Muscle of leg (tissue), 11 donors: Measurements from ENCODE around the gene TNIK. TPM values are rescaled to one million over a fixed set of nuclear protein-coding genes. Genes with fewer than 3 reads are reported as not detected.
"Not testable (repeated sequence)": the region's sequence is repeated elsewhere in the genome, so short reads cannot be mapped to it uniquely, and the experiment has no call there.

ENCODE experiments used
- DNase-seq: peaks from one replicate; pipeline ENCODE4 v3.0.0; 2013
- H3K27ac ChIP-seq: one replicate; pipeline ENCODE4 v1.5.1; 2013; ENCODE audit warnings: mild to moderate bottlenecking, low read length, control low read depth
- H3K27me3 ChIP-seq: one replicate; pipeline ENCODE4 v1.6.1; 2013; ENCODE audit warnings: low read length; ENCODE audit not compliant: control insufficient read depth, insufficient read depth
- H3K36me3 ChIP-seq: one replicate; pipeline ENCODE4 v1.6.1; 2013; ENCODE audit warnings: low read length; ENCODE audit not compliant: control insufficient read depth, insufficient read depth
- H3K4me1 ChIP-seq: one replicate; pipeline ENCODE4 v1.6.1; 2013; ENCODE audit warnings: low read length; ENCODE audit not compliant: control insufficient read depth, insufficient read depth
- H3K4me3 ChIP-seq: one replicate; pipeline ENCODE4 v1.5.1; 2013; ENCODE audit warnings: low read length, control low read depth
- H3K9me3 ChIP-seq: replicated peaks from 2 replicates; pipeline ENCODE4 v1.6.1; 2013; ENCODE audit warnings: low read depth, low read length; ENCODE audit not compliant: control insufficient read depth
- WGBS: methylation state at CpG from one replicate; pipeline ENCODE4 v1.1.5; 2013; ENCODE audit warnings: missing lambda C conversion rate; ENCODE audit not compliant: insufficient coverage; 5-methylcytosine and 5-hydroxymethylcytosine counted together
- polyA plus RNA-seq, 8 donors: library from polyadenylated mRNA; unstranded; fragments of 120-200 nt; gene quantifications; one replicate each; pipeline versions ENCODE4 v1.2.1 to v1.2.3, GENCODE V29; 2013; ENCODE audit warnings: inconsistent platforms in 1 of 8, low replicate concordance in 1 of 8; ENCODE audit not compliant: insufficient read length in 8 of 8, insufficient read depth in 1 of 8
- total RNA-seq: library from RNA; stranded (reverse); fragments of 120-200 nt; gene quantifications from one replicate; pipeline ENCODE4 v1.2.4, GENCODE V29; 2013

Gene TNIK
- total and polyA plus RNA-seq, 9 donors, result 26.1 to 46.0 (median 33.6) TPM

- H3K9me3 ChIP-seq, result peaks cover 4% of the 10 kb centered on the region
- H3K36me3 ChIP-seq, result no peaks in the 10 kb centered on the region
- peak overlapping the region; percentile 81 for H3K27ac ChIP-seq
- no peak overlapping the region for H3K4me3 ChIP-seq
- H3K27me3 ChIP-seq, result no peaks in the 10 kb centered on the region
- WGBS, result no CpG with 5 or more reads among the region's 4 CpGs
- peaks cover 11% of the 10 kb centered on the region for H3K4me1 ChIP-seq
- DNase-seq, result no peak
These were observed 153.1 kb downstream of the TNIK start for GRCh38 chr3:171307046-171307585.

GRCh38 chr3:171306631-171307030 is 153.6 kb downstream of the TNIK start:
- WGBS, result 7% methylated on average over 3 of the region's 6 CpGs
- peaks cover 4% of the 10 kb centered on the region for H3K9me3 ChIP-seq
- H3K36me3 ChIP-seq, result no peaks in the 10 kb centered on the region
- peak overlapping the region; percentile 3 for H3K4me3 ChIP-seq
- peaks cover 12% of the 10 kb centered on the region for H3K4me1 ChIP-seq
- H3K27me3 ChIP-seq, result no peaks in the 10 kb centered on the region
- DNase-seq, result peak; percentile 93
- H3K27ac ChIP-seq, result peak overlapping the region; percentile 81

GRCh38 chr3:171305823-171306222 is 154.4 kb downstream of the TNIK start:
- H3K4me3 ChIP-seq, H3K9me3 ChIP-seq, DNase-seq, H3K27ac ChIP-seq, H3K27me3 ChIP-seq, H3K36me3 ChIP-seq: not testable (repeated sequence)
- peaks cover 12% of the 10 kb centered on the region for H3K4me1 ChIP-seq
- no CpG with 5 or more reads among the region's 3 CpGs for WGBS

- H3K27me3 ChIP-seq, H3K9me3 ChIP-seq, H3K27ac ChIP-seq, DNase-seq, H3K36me3 ChIP-seq, H3K4me3 ChIP-seq: not testable (repeated sequence)
- WGBS, result 100% methylated on average over 2 of the region's 4 CpGs
- H3K4me1 ChIP-seq, result peaks cover 12% of the 10 kb centered on the region
These were observed 155.7 kb downstream of the TNIK start for GRCh38 chr3:171304498-171304897.

GRCh38 chr3:171304017-171304416 is 156.2 kb downstream of the TNIK start:
- H3K27ac ChIP-seq, H3K4me3 ChIP-seq, H3K27me3 ChIP-seq, H3K36me3 ChIP-seq, DNase-seq, H3K9me3 ChIP-seq: not testable (repeated sequence)
- H3K4me1 ChIP-seq, result peaks cover 16% of the 10 kb centered on the region
- WGBS, result no CpG with 5 or more reads among the region's 1 CpG

- no peak overlapping the region for H3K4me3 ChIP-seq
- peak; percentile 25 for DNase-seq
- peak overlapping the region; percentile 22 for H3K27ac ChIP-seq
- H3K4me1 ChIP-seq, result peaks cover 18% of the 10 kb centered on the region
- no CpG with 5 or more reads among the region's 1 CpG for WGBS
- H3K27me3 ChIP-seq, result no peaks in the 10 kb centered on the region
- H3K9me3 ChIP-seq, result no peaks in the 10 kb centered on the region
- no peaks in the 10 kb centered on the region for H3K36me3 ChIP-seq
These were observed 158.2 kb downstream of the TNIK start for GRCh38 chr3:171301998-171302397.

GRCh38 chr3:171301002-171301401 is 159.2 kb downstream of the TNIK start:
- Histone ChIP-seq H3K9me3 (no peaks in the 10 kb centered on the region), H3K36me3 (no peaks in the 10 kb centered on the region), H3K27me3 (no peaks in the 10 kb centered on the region), H3K4me3 (no peak overlapping the region), H3K4me1 (peaks cover 15% of the 10 kb centered on the region), H3K27ac (no peak overlapping the region)
- no CpG with 5 or more reads among the region's 1 CpG for WGBS
- DNase-seq, result no peak

- no peak for DNase-seq
- Histone ChIP-seq H3K27ac (no peak overlapping the region), H3K36me3 (no peaks in the 10 kb centered on the region), H3K4me3 (no peak overlapping the region), H3K4me1 (peaks cover 23% of the 10 kb centered on the region), H3K27me3 (no peaks in the 10 kb centered on the region), H3K9me3 (no peaks in the 10 kb centered on the region)
- WGBS, result no CpG with 5 or more reads among the region's 1 CpG
These were observed 162.3 kb downstream of the TNIK start for GRCh38 chr3:171297951-171298350.

- H3K4me3 ChIP-seq, result no peak overlapping the region
- peaks cover 23% of the 10 kb centered on the region for H3K4me1 ChIP-seq
- peak overlapping the region; percentile 45 for H3K27ac ChIP-seq
- no peaks in the 10 kb centered on the region for H3K27me3 ChIP-seq
- H3K36me3 ChIP-seq, result no peaks in the 10 kb centered on the region
- no CpG with 5 or more reads among the region's 2 CpGs for WGBS
- peak; percentile 23 for DNase-seq
- no peaks in the 10 kb centered on the region for H3K9me3 ChIP-seq
These were observed 163.0 kb downstream of the TNIK start for GRCh38 chr3:171297207-171297606.

GRCh38 chr3:171295484-171296373 is 164.5 kb downstream of the TNIK start:
- no CpG with 5 or more reads among the region's 5 CpGs for WGBS

More at GRCh38 chr3:171295484-171296373, 164.5 kb downstream of the TNIK start:
- Histone ChIP-seq H3K27me3 (no peaks in the 10 kb centered on the region), H3K36me3 (no peaks in the 10 kb centered on the region), H3K27ac (peak overlapping the region; percentile 68), H3K4me1 (peaks cover 20% of the 10 kb centered on the region), H3K4me3 (no peak overlapping the region), H3K9me3 (no peaks in the 10 kb centered on the region)
- peak; percentile 46 for DNase-seq
